Right ventricle myocardium inferior (tissue), 1 donor: Measurements from ENCODE around the gene MYRFL. TPM values are rescaled to one million over a fixed set of nuclear protein-coding genes. Genes with fewer than 3 reads are reported as not detected.
"Not testable (repeated sequence)": the region's sequence is repeated elsewhere in the genome, so short reads cannot be mapped to it uniquely, and the experiment has no call there.

Experiments used
- ATAC-seq: fragments of 200-7000 bp; cut with Tn5 transposase; one replicate; pipeline ENCODE4 v1.9.1; 2020; ENCODE audit warnings: mild to moderate bottlenecking, moderate library complexity
- DNase-seq: peaks from one replicate; pipeline ENCODE4 v3.0.0; 2021; ENCODE audit errors: missing footprints
- intact Hi-C: fragments of 100-400 bp; cut with DNase I; formaldehyde crosslinking; loops from one replicate; pipeline ENCODE4 v1.11.0; 2022
- total RNA-seq: library from RNA; stranded (reverse); fragmentation: NEBNext Ultra II Directional; extraction: Animal tissue kit (Norgen Biotek cat#: 25700); gene quantifications from one replicate; pipeline ENCODE4 v1.2.1, GENCODE V29; 2021
- donor health status: DM: no; HTN: yes; CAD: no; lungs with severe emphysema.

Gene MYRFL
- total RNA-seq, 1 donor from 2014 or later, result 0.11 TPM

DNA sequence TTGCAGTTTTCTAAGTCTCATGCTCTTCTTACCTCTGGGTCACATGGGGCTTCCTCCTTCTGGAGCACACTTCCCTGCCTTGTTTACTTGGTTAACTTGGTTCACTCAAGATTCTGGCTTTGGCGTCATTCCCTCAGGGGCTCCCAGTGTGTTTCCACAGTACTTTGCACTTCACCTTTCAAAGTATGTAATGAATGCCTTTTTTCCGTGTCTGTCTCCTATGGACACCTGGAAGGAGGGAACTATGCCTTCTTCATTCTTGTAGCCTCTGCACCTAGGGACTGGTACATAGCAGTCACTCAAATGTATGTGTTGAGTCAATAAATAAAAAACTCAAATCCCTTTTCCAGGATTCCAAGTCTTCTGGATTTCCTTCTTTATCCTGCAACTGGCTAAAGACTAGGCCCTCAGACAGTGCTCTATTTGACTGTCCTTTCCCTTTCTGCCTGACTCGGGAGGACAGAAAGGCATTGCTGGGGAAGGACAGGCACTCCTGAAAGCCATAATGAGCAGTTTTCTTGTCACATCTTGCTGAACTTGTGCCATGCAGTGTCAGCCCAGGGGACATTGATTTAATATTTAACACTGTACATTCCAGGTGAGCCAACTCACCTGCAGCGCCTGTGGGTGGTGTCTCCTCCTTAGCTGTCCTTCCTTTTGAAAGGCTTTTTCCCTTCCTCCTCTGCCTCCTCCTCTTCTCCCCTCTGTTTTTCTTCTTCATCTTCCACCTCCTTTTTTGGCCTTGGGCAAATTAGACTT, 12.8 kb downstream of the MYRFL start:
- intact Hi-C loops, result no loop called here
- ATAC-seq (no peak), DNase-seq (no peak)

DNA sequence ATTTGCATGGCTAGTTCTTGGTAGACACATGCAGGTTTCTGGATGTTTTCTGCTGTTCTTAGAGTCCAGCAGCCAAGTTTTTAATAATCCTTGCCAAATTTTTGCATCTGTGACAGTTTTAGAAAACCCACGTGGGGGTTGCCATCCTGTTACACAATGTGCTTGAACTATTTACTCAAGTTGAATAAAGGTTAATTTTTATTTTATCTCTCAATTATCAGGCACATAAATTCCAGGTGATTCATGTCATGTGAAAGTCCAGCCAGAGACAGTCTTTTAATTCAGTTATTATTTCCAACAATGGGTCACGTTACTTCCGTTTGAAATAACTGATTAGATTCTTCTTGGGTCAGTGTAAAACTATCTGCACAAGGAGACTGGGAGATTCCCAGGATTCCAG, 15.7 kb downstream of the MYRFL start:
- ATAC-seq (no peak), DNase-seq (no peak)
- intact Hi-C loops, result no loop called here

DNA sequence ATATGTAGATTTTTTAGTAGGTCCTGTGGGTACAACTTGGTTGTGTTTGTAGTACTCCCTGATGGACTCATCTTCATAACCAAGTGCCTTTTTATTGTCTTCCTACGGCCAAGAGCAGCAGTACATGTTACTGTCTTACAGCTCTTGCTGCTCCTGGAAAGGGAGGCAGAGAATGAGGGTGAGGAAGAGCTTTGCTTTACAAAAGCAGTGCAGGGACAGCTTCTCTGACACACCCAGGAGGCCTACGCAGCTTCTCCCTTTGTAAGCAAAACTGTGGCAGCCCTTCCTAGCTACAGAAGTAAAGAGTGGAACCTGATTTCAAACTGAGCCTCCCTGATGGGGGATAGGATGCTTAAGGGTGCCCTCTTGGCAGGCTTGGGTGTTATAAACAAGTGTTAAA, 18.6 kb downstream of the MYRFL start:
- no peak for DNase-seq
- ATAC-seq, result no peak
- intact Hi-C loops, result no loop called here

DNA sequence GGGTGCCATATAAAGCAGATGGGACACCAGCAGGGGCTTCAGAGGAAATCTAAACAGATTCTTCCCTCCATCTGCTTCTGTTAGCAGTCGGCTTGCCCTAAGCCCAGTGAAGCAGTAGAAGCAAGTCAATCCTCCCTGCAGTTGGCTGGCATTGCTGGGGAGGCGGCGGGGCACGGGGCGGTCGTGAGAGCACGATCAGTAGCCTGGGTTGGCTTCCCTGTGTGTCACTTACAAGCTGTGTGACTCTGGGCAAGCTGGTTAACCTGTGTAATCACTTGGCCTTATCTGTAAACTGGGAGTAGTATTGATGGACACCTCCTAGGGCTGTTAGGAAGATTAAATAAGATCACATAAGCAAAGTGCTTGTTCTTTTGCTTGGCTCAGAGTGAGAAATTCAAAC, 19.4 kb downstream of the MYRFL start:
- ATAC-seq (no peak), DNase-seq (no peak)
- intact Hi-C loops, result no loop called here

DNA sequence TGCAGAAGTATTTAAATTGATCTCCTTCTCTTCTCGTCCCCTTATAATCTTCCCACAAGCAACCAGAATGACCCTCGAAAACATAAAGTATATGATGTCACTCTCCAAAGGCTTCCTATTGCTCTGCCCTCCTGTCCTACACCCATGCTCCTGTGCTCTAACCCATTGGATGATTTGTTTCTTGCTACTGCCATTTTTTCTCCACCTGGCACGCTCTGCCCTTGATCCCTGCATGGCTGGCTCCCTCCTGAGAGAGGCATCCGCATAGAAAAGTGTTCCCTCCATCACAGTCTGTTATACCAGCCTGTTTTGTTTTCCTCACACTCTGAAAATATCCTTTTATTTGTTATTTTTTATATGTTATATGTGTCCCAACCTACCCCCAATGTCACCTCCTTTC, 19.8 kb downstream of the MYRFL start:
- intact Hi-C loops, result no loop called here
- no peak for ATAC-seq

DNA sequence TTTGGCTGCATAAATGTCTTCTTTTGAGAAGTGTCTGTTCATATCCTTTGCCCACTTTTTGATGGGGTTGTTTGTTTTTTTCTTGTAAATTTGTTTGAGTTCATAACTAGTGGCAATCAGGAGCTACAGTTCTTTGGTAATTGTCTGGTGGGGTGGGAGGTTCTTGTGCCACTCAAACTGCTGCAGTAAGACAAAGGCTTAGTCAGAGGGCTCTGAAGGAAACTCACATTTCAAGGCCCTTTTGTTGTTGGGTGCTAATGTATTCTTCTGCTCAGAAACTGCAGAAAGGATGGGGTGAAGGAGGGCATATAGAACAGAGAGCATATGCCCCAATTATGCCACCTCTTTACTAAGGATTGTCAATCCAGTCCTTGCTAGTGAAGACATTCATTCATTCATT, 21.9 kb downstream of the MYRFL start:
- intact Hi-C loops, result no loop called here
- no peak for DNase-seq
- no peak for ATAC-seq

More for the DNA sequence above, 19.8 kb downstream of the MYRFL start:
- no peak for DNase-seq

DNA sequence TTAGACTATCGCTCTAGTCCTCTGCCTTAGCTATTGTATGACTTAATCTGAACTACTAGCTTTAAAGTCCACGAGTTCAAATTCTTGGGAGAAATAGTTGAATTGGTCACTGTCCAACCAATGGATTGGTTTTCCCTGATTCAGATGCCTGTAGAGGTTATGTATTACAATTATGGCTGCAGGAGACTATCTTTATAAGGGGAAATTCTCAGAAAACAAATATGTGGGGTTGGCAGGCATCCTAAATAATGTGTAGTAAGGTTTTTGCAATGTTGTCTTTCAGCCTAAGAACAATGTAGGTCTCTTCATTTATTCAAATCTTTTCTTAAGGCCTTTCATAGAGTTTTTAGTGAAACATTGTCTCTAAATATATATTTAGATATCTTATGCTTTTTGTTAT, 26.9 kb downstream of the MYRFL start:
- DNase-seq (no peak), ATAC-seq (no peak)
- intact Hi-C loops, result no loop called here

DNA sequence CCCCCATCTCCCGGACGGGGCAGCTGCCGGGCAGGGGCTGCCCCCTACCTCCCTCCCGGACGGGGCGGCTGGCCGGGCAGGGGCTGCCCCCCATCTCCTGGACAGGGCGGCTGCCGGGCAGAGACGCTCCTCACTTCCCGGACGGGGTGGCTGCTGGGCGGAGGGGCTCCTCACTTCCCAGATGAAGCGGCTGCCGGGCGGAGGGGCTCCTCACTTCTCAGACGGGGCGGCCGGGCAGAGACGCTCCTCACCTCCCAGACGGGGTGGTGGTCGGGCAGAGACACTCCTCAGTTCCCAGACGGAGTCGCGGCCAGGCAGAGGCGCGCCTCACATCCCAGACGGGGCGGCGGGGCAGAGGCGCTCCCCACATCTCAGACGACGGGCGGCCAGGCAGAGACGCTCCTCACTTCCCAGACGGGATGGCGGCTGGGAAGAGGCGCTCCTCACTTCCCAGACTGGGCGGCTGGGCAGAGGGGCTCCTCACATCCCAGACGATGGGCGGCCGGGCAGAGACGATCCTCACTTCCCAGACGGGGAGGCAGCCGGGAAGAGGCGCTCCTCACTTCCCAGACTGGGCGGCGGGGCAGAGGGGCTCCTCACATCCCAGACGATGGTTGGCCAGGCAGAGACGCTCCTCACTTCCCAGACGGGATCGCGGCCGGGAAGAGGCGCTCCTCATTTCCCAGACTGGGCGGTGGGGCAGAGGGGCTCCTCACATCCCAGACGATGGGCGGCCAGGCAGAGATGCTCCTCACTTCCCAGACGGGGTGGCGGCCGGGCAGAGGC, 28.3 kb downstream of the MYRFL start:
- DNase-seq, ATAC-seq, intact Hi-C loops: not testable (repeated sequence)

DNA sequence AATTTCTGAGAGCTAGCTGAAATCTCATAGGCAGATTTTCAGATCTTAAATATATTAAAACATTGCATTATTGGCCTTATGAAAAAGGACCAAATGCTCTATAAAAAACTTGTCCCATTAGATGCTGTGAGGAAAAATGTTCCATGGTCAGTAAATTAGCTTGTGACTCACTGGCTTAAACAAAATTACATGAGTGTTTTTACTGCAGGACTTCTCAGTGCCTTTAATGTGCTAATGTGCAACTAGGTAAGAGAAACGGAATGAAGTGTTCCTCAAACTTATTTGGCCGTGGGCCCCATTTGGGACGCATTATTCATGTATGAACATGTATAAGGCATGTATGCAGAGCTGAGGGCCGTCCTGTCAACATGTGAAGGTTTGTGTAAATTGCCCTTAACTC, 41.7 kb downstream of the MYRFL start:
- DNase-seq (no peak), ATAC-seq (no peak)
- intact Hi-C loops, result no loop called here

DNA sequence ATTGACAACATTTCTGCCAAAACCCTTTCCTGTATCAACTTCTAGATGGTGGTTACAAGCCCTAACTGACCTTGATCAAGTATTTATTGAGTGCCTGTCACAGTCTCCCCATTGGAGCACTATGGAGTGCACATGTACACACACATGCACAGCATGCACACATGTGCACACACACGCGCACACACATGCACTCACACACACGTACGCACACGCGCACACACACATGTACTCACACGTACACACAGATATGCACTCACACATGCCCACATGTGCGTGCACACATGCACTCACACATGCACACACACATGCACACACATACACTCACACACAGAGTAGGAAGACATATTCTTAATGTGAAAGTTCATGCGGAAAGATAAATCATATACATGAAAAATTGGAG, 43.7 kb downstream of the MYRFL start:
- DNase-seq, result no peak
- intact Hi-C loops, result no loop called here
- ATAC-seq, result no peak

DNA sequence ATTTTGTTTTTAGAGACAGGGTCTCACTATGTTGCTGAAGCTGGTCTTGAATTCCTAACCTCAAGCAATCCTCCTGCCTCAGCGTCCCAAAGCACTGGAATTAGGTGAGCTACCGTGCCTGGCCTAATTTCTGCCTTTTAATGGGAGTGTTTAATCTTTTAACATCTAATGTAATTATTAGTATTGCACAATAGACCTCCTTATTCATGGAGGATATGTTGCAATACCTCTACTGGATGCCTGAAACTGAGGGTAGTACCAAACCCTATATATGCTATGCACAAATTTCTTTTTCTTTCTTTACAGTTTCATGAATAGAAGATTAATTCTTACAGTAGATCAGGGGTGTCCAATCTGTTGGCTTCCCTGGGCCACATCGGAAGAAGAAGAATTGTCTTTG, 47.8 kb downstream of the MYRFL start:
- intact Hi-C loops, result no loop called here
- ATAC-seq, result no peak
- DNase-seq, result no peak

DNA sequence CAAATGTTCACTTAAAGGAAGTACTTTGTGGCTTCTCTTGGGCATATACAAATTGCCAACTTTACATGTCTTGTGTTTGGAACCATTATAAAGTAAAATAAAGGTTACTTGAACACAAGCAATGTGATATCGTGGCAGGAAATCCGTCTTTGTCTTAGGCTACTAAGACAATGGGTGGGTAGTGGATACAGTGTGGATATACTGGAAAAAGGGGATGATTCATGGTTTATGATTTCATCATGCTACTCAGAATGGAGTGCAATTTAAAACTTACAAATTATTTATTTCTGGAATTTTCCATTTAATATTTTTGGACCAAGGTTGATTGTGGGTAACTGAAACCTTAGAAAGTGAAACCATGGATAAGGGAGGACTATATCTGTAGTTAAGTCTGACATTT, 48.4 kb downstream of the MYRFL start:
- DNase-seq (no peak), ATAC-seq (no peak)
- intact Hi-C loops, result no loop called here

DNA sequence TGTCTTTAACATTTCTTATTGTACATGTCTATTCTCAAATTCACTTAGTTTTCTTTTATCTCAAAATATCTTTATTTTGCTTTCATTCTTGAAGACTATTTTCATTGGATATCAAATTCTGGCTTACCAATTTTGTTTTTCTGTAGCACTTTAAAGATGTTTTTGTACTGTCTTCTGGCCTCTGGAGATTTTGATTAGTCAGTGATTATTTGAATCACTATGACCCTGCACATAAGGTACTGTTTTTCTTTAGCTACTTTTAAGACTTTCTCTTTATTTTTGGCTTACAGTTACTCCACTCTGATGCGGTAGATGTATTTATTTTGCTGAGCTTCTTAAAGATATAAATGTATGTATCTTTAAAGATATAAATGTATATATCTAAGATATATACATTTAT, 49.6 kb downstream of the MYRFL start:
- DNase-seq (no peak), ATAC-seq (no peak)
- intact Hi-C loops, result loop anchor here (5.0 kb wide), 1 partner anchor 848 kb away; no protein-coding TSS in a partner anchor

DNA sequence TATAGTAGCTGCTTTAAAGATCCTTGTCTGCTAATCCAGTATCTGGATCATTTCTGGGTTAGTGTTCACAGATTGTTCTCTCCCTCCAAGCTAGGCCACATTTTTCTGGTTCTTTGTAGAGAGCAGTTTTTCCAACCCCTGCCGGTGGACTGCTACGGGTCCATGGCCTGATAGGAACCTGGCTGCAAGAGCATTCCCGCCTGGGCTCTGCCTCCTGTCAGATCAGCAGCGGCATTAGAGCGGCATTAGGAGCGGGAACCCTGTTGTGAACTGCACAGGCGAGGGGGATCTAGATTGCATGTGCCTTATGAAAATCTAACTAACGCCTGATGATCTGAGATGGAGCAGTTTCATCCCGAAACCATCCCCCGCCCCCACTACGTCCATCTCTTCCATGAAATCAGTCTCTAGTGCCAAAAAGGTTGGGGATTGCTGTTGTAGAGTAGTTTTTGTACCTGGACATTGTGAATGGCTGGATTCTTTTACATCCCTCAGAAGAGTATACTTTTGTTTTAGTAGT, 50.4 kb downstream of the MYRFL start:
- ATAC-seq (no peak), DNase-seq (no peak)
- intact Hi-C loops, result loop anchor here (5.0 kb wide), 1 partner anchor 847 kb away; no protein-coding TSS in a partner anchor

DNA sequence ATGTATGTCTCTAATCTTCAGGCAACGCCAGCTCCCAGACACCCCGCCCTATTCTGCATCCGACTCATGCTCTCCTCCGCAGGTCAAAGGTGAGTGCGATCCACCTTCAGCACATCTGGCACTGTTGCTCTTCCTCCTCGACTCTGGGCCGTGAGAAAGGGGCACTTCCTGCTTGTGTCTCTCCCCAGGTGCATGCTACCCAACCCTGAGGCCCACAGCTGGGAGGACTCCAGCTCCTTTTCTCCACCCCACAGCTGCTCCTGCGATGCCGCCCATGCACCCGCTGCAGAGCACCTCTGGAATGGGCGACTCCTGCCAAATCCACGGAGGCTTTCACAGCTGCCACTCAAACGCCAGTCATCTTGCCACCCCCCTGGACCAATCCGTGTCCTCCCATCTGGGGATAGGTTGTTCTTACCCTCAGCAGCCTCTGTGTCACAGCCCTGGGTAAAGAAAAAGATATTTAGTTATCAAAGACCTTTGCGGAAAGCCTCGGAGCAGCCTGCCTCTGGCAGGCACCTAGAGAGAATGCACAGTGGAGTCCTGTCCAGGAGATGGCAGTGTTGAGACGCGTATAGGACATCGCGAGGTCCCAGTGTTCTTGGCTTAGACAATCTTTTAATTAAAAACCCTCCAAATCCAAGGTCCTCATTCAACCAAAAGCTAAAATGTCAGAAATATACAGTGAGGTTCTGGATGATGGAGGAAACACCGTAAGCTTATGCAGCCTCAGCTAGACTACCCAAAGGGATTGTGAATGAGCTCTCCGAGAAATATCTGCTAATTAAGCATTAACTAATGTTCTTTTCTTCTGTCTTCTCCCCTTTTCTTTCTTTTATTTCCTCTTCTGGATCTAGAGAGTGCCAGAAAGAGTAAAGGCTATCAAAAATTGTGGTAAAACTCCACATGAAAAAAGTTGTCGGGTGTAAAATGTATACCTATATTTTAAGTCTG, 54.3 kb downstream of the MYRFL start:
- intact Hi-C loops, result loop anchor here (1.0 to 5.0 kb wide), 2 partner anchors 698 to 843 kb away; no protein-coding TSS in a partner anchor
- ATAC-seq, result peak; percentile 95
- DNase-seq, result peak; percentile 72

DNA sequence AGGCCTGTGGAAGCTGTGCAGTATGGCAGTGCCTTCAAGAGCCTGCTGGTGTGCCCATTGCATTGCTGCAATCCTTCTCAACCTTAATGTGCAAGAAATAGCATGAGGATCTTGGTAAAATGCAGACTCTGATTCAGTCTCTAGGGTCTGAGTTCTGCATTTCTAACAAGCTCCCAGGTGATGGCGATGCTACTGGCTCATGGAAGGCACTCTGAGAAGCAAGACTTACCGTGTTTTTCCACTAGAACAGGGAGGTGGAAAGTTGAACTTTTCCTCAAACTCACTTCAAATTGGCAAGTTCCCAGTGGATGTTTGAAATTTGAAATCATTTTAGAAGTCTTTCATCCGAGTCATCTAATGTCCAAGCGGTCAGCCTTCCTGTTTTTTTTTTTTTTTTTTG, 55.5 kb downstream of the MYRFL start:
- intact Hi-C loops, result no loop called here
- ATAC-seq (no peak), DNase-seq (no peak)

DNA sequence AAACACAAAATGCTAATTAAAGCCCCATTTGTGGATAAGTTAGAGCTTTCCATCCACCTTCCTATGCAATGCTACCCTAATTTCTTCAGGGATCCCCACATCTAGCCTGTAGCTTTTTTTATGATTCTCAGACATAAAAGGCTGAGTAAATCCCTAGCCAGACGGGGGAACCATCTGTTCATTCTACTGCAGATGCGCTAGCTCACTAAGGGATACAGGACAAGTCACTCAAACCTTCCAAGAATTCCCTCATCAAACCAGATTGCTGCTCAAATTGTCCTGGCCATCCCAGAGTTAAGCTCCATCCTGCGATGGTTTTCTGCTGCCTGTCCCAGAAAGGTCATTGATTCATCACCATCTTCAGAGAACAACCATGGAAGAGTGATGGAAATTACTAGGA, 56.7 kb downstream of the MYRFL start:
- DNase-seq, result no peak
- ATAC-seq, result no peak
- intact Hi-C loops, result no loop called here

DNA sequence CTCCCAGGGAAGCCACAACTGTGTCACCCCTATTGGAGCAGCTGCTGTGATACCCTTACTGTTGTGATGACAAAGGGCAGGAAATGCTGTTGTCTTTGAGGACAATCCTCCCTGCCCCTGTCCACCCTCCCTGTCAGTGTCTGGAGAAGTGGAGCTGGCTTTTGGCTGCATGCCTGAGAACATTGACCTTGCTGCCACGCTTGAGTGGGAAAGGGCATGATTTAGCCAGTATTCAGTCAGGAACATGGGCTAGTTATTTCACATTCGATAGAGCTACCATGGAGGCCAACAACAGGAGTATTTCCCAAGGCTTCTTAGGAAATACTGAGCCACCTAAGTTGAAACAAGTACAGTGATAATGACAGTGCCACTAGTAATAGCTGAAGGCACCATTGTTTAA, 59.4 kb downstream of the MYRFL start:
- intact Hi-C loops, result no loop called here
- ATAC-seq (no peak), DNase-seq (no peak)

DNA sequence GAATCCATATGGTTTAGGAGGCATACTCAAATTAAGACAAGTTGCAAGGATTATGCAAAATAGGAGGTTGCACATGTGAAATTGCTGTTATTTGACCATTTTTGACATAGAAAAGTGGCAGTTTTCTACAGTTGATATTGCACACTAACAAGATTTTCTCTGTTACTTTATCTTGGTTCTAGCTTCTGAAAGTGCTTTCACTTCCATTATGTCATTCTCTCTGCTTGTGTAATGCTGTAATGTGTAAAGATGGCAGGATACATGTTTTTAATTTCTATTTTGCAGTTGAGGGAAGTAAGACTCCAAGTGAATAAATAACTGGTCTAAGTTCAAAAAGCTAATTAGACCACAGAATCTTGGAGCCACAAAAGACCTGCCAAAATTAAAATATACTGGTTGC, 60.6 kb downstream of the MYRFL start:
- no peak for ATAC-seq
- intact Hi-C loops, result no loop called here
- DNase-seq, result no peak
